ENCODE results near the gene VAV3. TPM values are rescaled to one million over a fixed set of nuclear protein-coding genes. Genes with fewer than 3 reads are reported as not detected.

VAV3 gene
- total and polyA plus RNA-seq, 9 of the 15 experiments (the other 6 are each of a cell fraction or from before 2014, with no cell fraction given) = not detected

- no peaks in the 10 kb centered on the region for H4K20me1 ChIP-seq (replicated peaks; ENCODE audit: control insufficient read depth, insufficient read depth, low read length)
- intact Hi-C loops (cut with micrococcal nuclease) = loop anchor here (5.0 to 10.0 kb wide), 4 partner anchors 416 to 1334 kb away; partner anchors contain the start of gene ELAPOR1
- no peak overlapping the region for H3K27ac ChIP-seq (ENCODE audit: extremely low read depth, low read depth, low read length)
- peak; percentile 42; the same call in 1 of the 2 replicates for TF ChIP-seq CEBPB (tag; IDR thresholded peaks at IDR 0.05)
- TF ChIP-seq CEBPG (CRISPR knock-in tag; IDR thresholded peaks at IDR 0.05) = no peak
- peak; percentile 53 to 78; a peak in 2 of 4 replicates for TF ChIP-seq CEBPG (tag; conservative IDR thresholded peaks at IDR 0.05 in 1 of 2, IDR thresholded peaks at IDR 0.05 in 1 of 2)
- TF ChIP-seq EGR1 (conservative IDR thresholded peaks at IDR 0.05) = no peak
- TF ChIP-seq CREB5 (CRISPR knock-in tag; IDR thresholded peaks at IDR 0.05) = no peak
- no peak for TF ChIP-seq E2F4 (CRISPR knock-in tag; IDR thresholded peaks at IDR 0.05; ENCODE audit: low read depth)
- H3K4me1 ChIP-seq (replicated peaks in 1 of 2; ENCODE audit: control insufficient read depth in 2 of 2, insufficient read depth in 2 of 2, low read length in 2 of 2) = no peaks in the 10 kb centered on the region
- no peaks in the 10 kb centered on the region for H3K9me3 ChIP-seq (replicated peaks; ENCODE audit: control insufficient read depth, insufficient read depth, low read depth, low read length)
- DNase-seq (ENCODE audit: extremely low read depth in 1 of 4, low spot score in 3 of 4) (no peak), ATAC-seq (no peak), FAIRE-seq (no peak)
- no peaks in the 10 kb centered on the region for H3K27me3 ChIP-seq (ENCODE audit: control insufficient read depth in 2 of 2, insufficient read depth in 2 of 2, low read length in 2 of 2)
- 1% methylated on average over 2 of the region's 2 CpGs for WGBS (ENCODE audit: insufficient coverage, low coverage, missing lambda C conversion rate)
- no TSS peak for BruUV-seq (replicated peaks)
- no peak overlapping the region for H3K4me3 ChIP-seq
- in situ Hi-C loops (cut with MboI) = loop anchor here (25.0 kb wide), 1 partner anchor 856 kb away; no protein-coding TSS in a partner anchor
- H3K79me2 ChIP-seq (ENCODE audit: control insufficient read depth, insufficient read depth, low read length) = no peaks in the 10 kb centered on the region
- ChIA-PET POLR2A (interaction anchor here (1.7 kb wide), 1 partner anchor 10 kb away, joined by 4 read pairs; no protein-coding TSS in a partner anchor), CTCF (ENCODE audit: low intra/inter-chr PET ratio) (interaction anchor here (0.6 to 3.7 kb wide), 4 partner anchors 340 to 1331 kb away, joined by 3 to 53 read pairs (median 6); a partner anchor contains a TSS)
- no peak overlapping the region for H3K4me2 ChIP-seq (ENCODE audit: insufficient read depth, low read length)
- no peaks in the 10 kb centered on the region for H3K9me1 ChIP-seq (ENCODE audit: control insufficient read depth, insufficient read depth, low read length)
- no peak overlapping the region for H3K9ac ChIP-seq (ENCODE audit: insufficient read depth in 1 of 2, low read depth in 2 of 2, low read length in 2 of 2)
- no peak overlapping the region for H2AFZ ChIP-seq (ENCODE audit: low read depth, low read length)
- no peaks in the 10 kb centered on the region for H3K36me3 ChIP-seq (ENCODE audit: control insufficient read depth, insufficient read depth, low read length)
These were observed 183.7 kb downstream of the VAV3 start for GRCh38 chr1:107781245-107781644.
